A673 (cell line): Measurements from ENCODE around the gene WDR62.

Experiments used
- EZH2 ChIP-seq: fragments of 200-600 bp; sonication (generic); IDR thresholded peaks from 2 replicates; pipeline ENCODE4 v1.6.1; 2017; ENCODE audit warnings: borderline replicate concordance, low read depth, mild to moderate bottlenecking, mixed read lengths, antibody characterized with exemption, low read length; ENCODE audit not compliant: poor library complexity, severe bottlenecking
- TF ChIP-seq, protein P1 (sequence below): fragments of 300-800, 200-600 bp; sonication (generic); conservative IDR thresholded peaks from 2 replicates; pipeline ENCODE4 v1.5.1; 2017; ENCODE audit warnings: low read depth, mild to moderate bottlenecking, antibody characterized with exemption, low read length, moderate library complexity, mixed read lengths

GRCh38 chr19:36153126-36153525 is 98.4 kb downstream of the WDR62 start:
- TF ChIP-seq, protein P1, sequence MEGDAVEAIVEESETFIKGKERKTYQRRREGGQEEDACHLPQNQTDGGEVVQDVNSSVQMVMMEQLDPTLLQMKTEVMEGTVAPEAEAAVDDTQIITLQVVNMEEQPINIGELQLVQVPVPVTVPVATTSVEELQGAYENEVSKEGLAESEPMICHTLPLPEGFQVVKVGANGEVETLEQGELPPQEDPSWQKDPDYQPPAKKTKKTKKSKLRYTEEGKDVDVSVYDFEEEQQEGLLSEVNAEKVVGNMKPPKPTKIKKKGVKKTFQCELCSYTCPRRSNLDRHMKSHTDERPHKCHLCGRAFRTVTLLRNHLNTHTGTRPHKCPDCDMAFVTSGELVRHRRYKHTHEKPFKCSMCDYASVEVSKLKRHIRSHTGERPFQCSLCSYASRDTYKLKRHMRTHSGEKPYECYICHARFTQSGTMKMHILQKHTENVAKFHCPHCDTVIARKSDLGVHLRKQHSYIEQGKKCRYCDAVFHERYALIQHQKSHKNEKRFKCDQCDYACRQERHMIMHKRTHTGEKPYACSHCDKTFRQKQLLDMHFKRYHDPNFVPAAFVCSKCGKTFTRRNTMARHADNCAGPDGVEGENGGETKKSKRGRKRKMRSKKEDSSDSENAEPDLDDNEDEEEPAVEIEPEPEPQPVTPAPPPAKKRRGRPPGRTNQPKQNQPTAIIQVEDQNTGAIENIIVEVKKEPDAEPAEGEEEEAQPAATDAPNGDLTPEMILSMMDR, result no peak
- TF ChIP-seq EZH2, result no peak
